ENCODE results near the gene AAK1. TPM values are rescaled to one million over a fixed set of nuclear protein-coding genes. Genes with fewer than 3 reads are reported as not detected.

AAK1 gene
- total RNA-seq, 1 experiment from 2014 or later: 75.8 TPM

GRCh38 chr2:69639266-69639665 lies 4.3 kb downstream of the AAK1 start:
- BruUV-seq (replicated peaks): no TSS peak
- Mint-ChIP-seq H3K36me3 (ENCODE audit: insufficient read depth, unreplicated experiment) (peaks cover 24% of the 10 kb centered on the region), H3K27me3 (ENCODE audit: insufficient read depth, unreplicated experiment) (no peaks in the 10 kb centered on the region), H3K4me3 (ENCODE audit: unreplicated experiment) (no peak overlapping the region), H3K27ac (ENCODE audit: low read depth, unreplicated experiment) (no peak overlapping the region), H3K9me3 (ENCODE audit: unreplicated experiment) (no peaks in the 10 kb centered on the region), H3K4me1 (ENCODE audit: insufficient read depth, unreplicated experiment) (peaks cover 42% of the 10 kb centered on the region)
- no peak for DNase-seq (ENCODE audit: unreplicated experiment)
- intact Hi-C loops (cut with micrococcal nuclease): no loop called here
- TF ChIP-seq CTCF (IDR thresholded peaks at IDR 0.05; ENCODE audit: unreplicated experiment): no peak
- ChIA-PET CTCF (interaction anchor here (0.7 to 1.1 kb wide), 3 partner anchors 84 to 1588 kb away, joined by 3 to 5 read pairs (median 4); partner anchors contain the start of gene PAIP2B), POLR2A (interaction anchor here (0.6 to 1.3 kb wide), 2 partner anchors 57 to 58 kb away, joined by 4 read pairs; no protein-coding TSS in a partner anchor)

- no peak overlapping the region for H3K27ac Mint-ChIP-seq (ENCODE audit: low read depth, unreplicated experiment)
- H3K4me3 Mint-ChIP-seq (ENCODE audit: unreplicated experiment): no peak overlapping the region
- no peak for TF ChIP-seq CTCF (IDR thresholded peaks at IDR 0.05; ENCODE audit: unreplicated experiment)
- H3K27me3 Mint-ChIP-seq (ENCODE audit: insufficient read depth, unreplicated experiment): no peaks in the 10 kb centered on the region
- BruUV-seq (replicated peaks): no TSS peak
- intact Hi-C loops (cut with micrococcal nuclease): no loop called here
- H3K9me3 Mint-ChIP-seq (ENCODE audit: unreplicated experiment): no peaks in the 10 kb centered on the region
- H3K4me1 Mint-ChIP-seq (ENCODE audit: insufficient read depth, unreplicated experiment): peaks cover 42% of the 10 kb centered on the region
- ChIA-PET CTCF (interaction anchor here (0.8 to 1.1 kb wide), 2 partner anchors 85 to 1588 kb away, joined by 4 to 5 read pairs; partner anchors contain the start of gene PAIP2B), POLR2A (no interaction called here)
- DNase-seq (ENCODE audit: unreplicated experiment): no peak
- peaks cover 24% of the 10 kb centered on the region for H3K36me3 Mint-ChIP-seq (ENCODE audit: insufficient read depth, unreplicated experiment)
Measured at GRCh38 chr2:69638630-69639029, 4.9 kb downstream of the AAK1 start.

GRCh38 chr2:69637923-69638322 lies 5.6 kb downstream of the AAK1 start:
- no peak for TF ChIP-seq CTCF (IDR thresholded peaks at IDR 0.05; ENCODE audit: unreplicated experiment)
- Mint-ChIP-seq H3K4me3 (ENCODE audit: unreplicated experiment) (no peak overlapping the region), H3K27me3 (ENCODE audit: insufficient read depth, unreplicated experiment) (no peaks in the 10 kb centered on the region), H3K36me3 (ENCODE audit: insufficient read depth, unreplicated experiment) (peaks cover 24% of the 10 kb centered on the region), H3K9me3 (ENCODE audit: unreplicated experiment) (no peaks in the 10 kb centered on the region), H3K27ac (ENCODE audit: low read depth, unreplicated experiment) (no peak overlapping the region), H3K4me1 (ENCODE audit: insufficient read depth, unreplicated experiment) (peaks cover 42% of the 10 kb centered on the region)
- no TSS peak for BruUV-seq (replicated peaks)
- DNase-seq (ENCODE audit: unreplicated experiment): no peak
- ChIA-PET POLR2A (interaction anchor here (0.8 kb wide), 1 partner anchor 67 kb away, joined by 4 read pairs; no protein-coding TSS in a partner anchor), CTCF (interaction anchor here (0.6 to 1.4 kb wide), 2 partner anchors 79 to 276 kb away, joined by 3 to 4 read pairs; no protein-coding TSS in a partner anchor)
- intact Hi-C loops (cut with micrococcal nuclease): no loop called here

- no peaks in the 10 kb centered on the region for H3K27me3 Mint-ChIP-seq (ENCODE audit: insufficient read depth, unreplicated experiment)
- DNase-seq (ENCODE audit: unreplicated experiment): peak; percentile 13
- ChIA-PET POLR2A (interaction anchor here (0.6 to 1.0 kb wide), 4 partner anchors 10 to 119 kb away, joined by 3 read pairs; no protein-coding TSS in a partner anchor), CTCF (interaction anchor here (0.5 kb wide), 1 partner anchor 90 kb away, joined by 3 read pairs; no protein-coding TSS in a partner anchor)
- TF ChIP-seq CTCF (IDR thresholded peaks at IDR 0.05; ENCODE audit: unreplicated experiment): no peak
- H3K4me1 Mint-ChIP-seq (ENCODE audit: insufficient read depth, unreplicated experiment): peaks cover 35% of the 10 kb centered on the region
- no peak overlapping the region for H3K4me3 Mint-ChIP-seq (ENCODE audit: unreplicated experiment)
- no peaks in the 10 kb centered on the region for H3K9me3 Mint-ChIP-seq (ENCODE audit: unreplicated experiment)
- H3K36me3 Mint-ChIP-seq (ENCODE audit: insufficient read depth, unreplicated experiment): peaks cover 24% of the 10 kb centered on the region
- BruUV-seq (replicated peaks): no TSS peak
- intact Hi-C loops (cut with micrococcal nuclease): no loop called here
- no peak overlapping the region for H3K27ac Mint-ChIP-seq (ENCODE audit: low read depth, unreplicated experiment)
Measured at GRCh38 chr2:69636395-69636794, 7.1 kb downstream of the AAK1 start.

Measured in MCF 10A (cell line).